OCI-M2 (cell line): ENCODE data around the gene GOLT1B.

Experiments
- DNase-seq: peaks from one replicate; lab custom pipeline; 2025; ENCODE audit not compliant: unreplicated experiment; lab: John Stamatoyannopoulos, UW

The GOLT1B gene

GRCh38 chr12:21521541-21521940 lies 20.0 kb downstream of the GOLT1B start:
- no peak for DNase-seq

GRCh38 chr12:21523148-21523547 lies 21.6 kb downstream of the GOLT1B start:
- DNase-seq, result no peak

GRCh38 chr12:21526053-21526452 lies 24.5 kb downstream of the GOLT1B start, which contains the start of gene SPX:
SPX (plus strand) TSS chr12:21526296; CDS start chr12:21526473, 177 bp downstream.
- no peak for DNase-seq

GRCh38 chr12:21526721-21527345 lies 25.2 kb downstream of the GOLT1B start:
- DNase-seq, result no peak

- no peak for DNase-seq
These were observed 26.0 kb downstream of the GOLT1B start for GRCh38 chr12:21527451-21528180.

GRCh38 chr12:21528953-21529352 lies 27.4 kb downstream of the GOLT1B start:
- DNase-seq, result no peak

- no peak for DNase-seq
These were observed 27.9 kb downstream of the GOLT1B start for GRCh38 chr12:21529456-21529855.

GRCh38 chr12:21538061-21538653 lies 36.6 kb downstream of the GOLT1B start:
- no peak for DNase-seq

- no peak for DNase-seq
These were observed 38.2 kb downstream of the GOLT1B start for GRCh38 chr12:21539797-21540196.

- no peak for DNase-seq
These were observed 40.2 kb downstream of the GOLT1B start for GRCh38 chr12:21541773-21542172.

GRCh38 chr12:21542403-21542802 lies 40.8 kb downstream of the GOLT1B start:
- no peak for DNase-seq

- DNase-seq, result no peak
These were observed 41.6 kb downstream of the GOLT1B start for GRCh38 chr12:21543151-21543550.

GRCh38 chr12:21545557-21545956 lies 44.0 kb downstream of the GOLT1B start:
- no peak for DNase-seq

- DNase-seq, result no peak
These were observed 45.1 kb downstream of the GOLT1B start for GRCh38 chr12:21546716-21547115.

GRCh38 chr12:21547437-21547836 lies 45.8 kb downstream of the GOLT1B start:
- DNase-seq, result no peak

- no peak for DNase-seq
These were observed 50.4 kb downstream of the GOLT1B start for GRCh38 chr12:21551841-21552465.

GRCh38 chr12:21552635-21553328 lies 51.2 kb downstream of the GOLT1B start:
- DNase-seq, result no peak

- no peak for DNase-seq
These were observed 51.7 kb downstream of the GOLT1B start for GRCh38 chr12:21553329-21553675.

- no peak for DNase-seq
These were observed 56.6 kb downstream of the GOLT1B start for GRCh38 chr12:21558100-21558679.

GRCh38 chr12:21559855-21560569 lies 58.4 kb downstream of the GOLT1B start:
- DNase-seq, result no peak
